Gastroesophageal sphincter (tissue), 4 donors: ENCODE measurements around the gene PLAGL1. TPM values are rescaled to one million over a fixed set of nuclear protein-coding genes. Genes with fewer than 3 reads are reported as not detected.

ENCODE experiments used
- ATAC-seq: fragments of 150-250 bp; one replicate; pipeline ENCODE4 v1.9.1; 2016; ENCODE audit warnings: mild to moderate bottlenecking, moderate library complexity
- H3K27ac ChIP-seq, 4 donors: fragments of 200-600 bp; sonication (generic) in 3 of 4; 1 replicate in 3 of 4; 2 replicates in 1 of 4; pipeline ENCODE4 v1.5.1; 2016 to 2019
- H3K27me3 ChIP-seq: fragments of 200-600 bp; sonication (generic); one replicate; pipeline ENCODE4 v1.5.1; 2019
- H3K36me3 ChIP-seq, 2 donors: fragments of 200-600 bp; sonication (generic); one replicate each; pipeline ENCODE4 v1.5.1; 2019; ENCODE audit warnings: control low read depth in 1 of 2
- H3K4me1 ChIP-seq, 3 donors: fragments of 200-600 bp; sonication (generic); 1 replicate in 2 of 3; 2 replicates in 1 of 3; pipeline ENCODE4 v1.5.1; 2016 to 2019; ENCODE audit warnings: control low read depth in 2 of 3
- H3K4me3 ChIP-seq, 2 donors: fragments of 200-600 bp; sonication (generic); one replicate each; pipeline ENCODE4 v1.5.1; 2019; ENCODE audit warnings: mild to moderate bottlenecking in 1 of 2, moderate library complexity in 1 of 2
- H3K9me3 ChIP-seq, 3 donors: fragments of 200-600 bp; sonication (generic); one replicate each; pipeline ENCODE4 v1.5.1; 2017 to 2019; ENCODE audit warnings: control low read depth in 2 of 3
- EP300 ChIP-seq: sonication (generic); formaldehyde crosslinking; IDR thresholded peaks from one replicate; pipeline ENCODE4 v1.6.1; 2017; ENCODE audit warnings: antibody characterized with exemption, mild to moderate bottlenecking
- POLR2A ChIP-seq, 2 donors: fragments of 450-650 bp; IDR thresholded peaks; one replicate each; pipeline ENCODE4 v1.6.1; 2017; ENCODE audit warnings: antibody characterized with exemption in 2 of 2, mild to moderate bottlenecking in 2 of 2, moderate library complexity in 1 of 2
- POLR2AphosphoS5 ChIP-seq: sonication (generic); formaldehyde crosslinking; IDR thresholded peaks from one replicate; pipeline ENCODE4 v1.6.1; 2017; ENCODE audit warnings: antibody characterized with exemption
- WGBS, 2 donors: methylation state at CpG; one replicate each; pipeline ENCODE4 v1.1.5; 2018; ENCODE audit warnings: low coverage in 1 of 2; 5-methylcytosine and 5-hydroxymethylcytosine counted together
- total RNA-seq, 4 donors: library from RNA; depleted of rRNA; stranded (reverse); fragments of >200 nt; gene quantifications; one replicate each; pipeline ENCODE4 v1.1.0, GENCODE V29; 2016
- TF ChIP-seq, protein P1 (sequence below), 4 experiments: fragments of 200-600 bp in 2 of 4; fragments of 450-650 bp in 2 of 4; sonication (generic) in 1 of 4; IDR thresholded peaks; one replicate each; pipeline ENCODE4 v1.5.1; 2017 to 2019; ENCODE audit warnings: antibody characterized with exemption in 4 of 4, mild to moderate bottlenecking in 2 of 4, moderate library complexity in 2 of 4

The PLAGL1 gene
- total RNA-seq, 4 donors from 2014 or later, result 13.2 to 26.3 (median 17.5) TPM

DNA sequence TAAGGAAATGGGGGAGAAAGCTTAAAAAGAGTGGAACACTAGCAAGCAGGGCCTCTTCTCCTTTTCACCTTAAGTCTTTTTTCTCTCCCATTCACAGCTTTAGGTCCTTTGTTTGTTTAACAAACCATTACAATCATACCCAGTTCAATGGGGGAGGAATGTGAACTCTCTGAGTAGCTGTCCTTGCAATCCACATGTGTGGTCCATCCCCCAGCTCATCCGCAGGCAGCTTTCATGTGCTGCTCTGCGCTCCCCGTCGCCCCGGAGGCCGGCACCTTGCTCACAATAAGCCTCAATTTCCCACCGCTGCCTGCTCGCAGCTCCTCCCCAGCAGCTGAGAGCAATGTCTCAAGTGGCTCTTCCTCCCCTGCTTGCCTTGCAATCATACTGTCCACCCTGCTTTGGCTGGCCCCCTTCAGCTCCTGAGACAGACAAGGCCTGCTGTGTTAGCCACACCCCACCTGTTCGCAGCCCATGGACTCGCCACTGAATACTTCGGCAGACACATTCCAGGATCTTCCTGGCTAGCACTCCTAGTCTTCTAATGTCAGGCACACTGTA, 49.1 kb downstream of the PLAGL1 start:
- Histone ChIP-seq H3K36me3 (peaks cover 0 to 8% of the 10 kb centered on the region in 2 donors), H3K9me3 (no peaks in the 10 kb centered on the region), H3K27ac (no peak overlapping the region), H3K27me3 (no peaks in the 10 kb centered on the region), H3K4me1 (peaks cover 0 to 16% (median 0%) of the 10 kb centered on the region in 3 donors), H3K4me3 (no peak overlapping the region)
- no peak for ATAC-seq
- TF ChIP-seq POLR2AphosphoS5, result no peak
- no peak for TF ChIP-seq POLR2A (IDR thresholded peaks at IDR 0.05)
- TF ChIP-seq, protein P1, sequence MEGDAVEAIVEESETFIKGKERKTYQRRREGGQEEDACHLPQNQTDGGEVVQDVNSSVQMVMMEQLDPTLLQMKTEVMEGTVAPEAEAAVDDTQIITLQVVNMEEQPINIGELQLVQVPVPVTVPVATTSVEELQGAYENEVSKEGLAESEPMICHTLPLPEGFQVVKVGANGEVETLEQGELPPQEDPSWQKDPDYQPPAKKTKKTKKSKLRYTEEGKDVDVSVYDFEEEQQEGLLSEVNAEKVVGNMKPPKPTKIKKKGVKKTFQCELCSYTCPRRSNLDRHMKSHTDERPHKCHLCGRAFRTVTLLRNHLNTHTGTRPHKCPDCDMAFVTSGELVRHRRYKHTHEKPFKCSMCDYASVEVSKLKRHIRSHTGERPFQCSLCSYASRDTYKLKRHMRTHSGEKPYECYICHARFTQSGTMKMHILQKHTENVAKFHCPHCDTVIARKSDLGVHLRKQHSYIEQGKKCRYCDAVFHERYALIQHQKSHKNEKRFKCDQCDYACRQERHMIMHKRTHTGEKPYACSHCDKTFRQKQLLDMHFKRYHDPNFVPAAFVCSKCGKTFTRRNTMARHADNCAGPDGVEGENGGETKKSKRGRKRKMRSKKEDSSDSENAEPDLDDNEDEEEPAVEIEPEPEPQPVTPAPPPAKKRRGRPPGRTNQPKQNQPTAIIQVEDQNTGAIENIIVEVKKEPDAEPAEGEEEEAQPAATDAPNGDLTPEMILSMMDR (IDR thresholded peaks at IDR 0.05), result no peak
- no peak for TF ChIP-seq EP300
- WGBS, 2 donors, result 77 to 79% methylated on average over 4 to 10 of the region's 11 CpGs

DNA sequence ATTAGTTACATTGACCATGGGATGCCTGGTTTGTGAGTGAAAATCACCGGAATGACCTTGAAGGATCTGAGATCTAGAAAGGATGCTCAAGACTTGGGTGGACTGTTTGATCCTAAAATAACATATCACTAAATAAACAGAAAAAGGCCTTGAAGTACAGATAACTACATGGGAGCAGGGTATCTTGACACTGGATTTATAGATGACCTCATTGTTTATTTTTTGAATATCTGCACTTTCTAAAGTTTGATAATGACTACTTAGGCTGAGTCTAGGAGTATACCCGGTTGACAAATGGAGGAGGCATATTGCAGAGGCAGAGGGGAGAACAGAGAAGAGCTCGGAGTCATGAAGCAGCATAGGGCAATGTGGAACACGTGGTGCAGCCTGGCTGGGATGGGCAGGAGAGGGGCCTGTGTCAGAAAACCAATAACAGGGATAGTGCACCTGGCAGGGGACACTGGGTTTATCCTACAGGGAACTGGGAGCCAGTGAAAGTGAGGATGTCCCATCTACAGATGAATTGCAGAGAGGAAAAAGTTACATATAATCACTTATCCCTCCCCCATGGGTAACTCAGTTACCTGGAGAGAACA, 50.3 kb downstream of the PLAGL1 start:
- Histone ChIP-seq H3K36me3 (peaks cover 0 to 8% of the 10 kb centered on the region in 2 donors), H3K27ac (no peak overlapping the region), H3K4me3 (no peak overlapping the region), H3K27me3 (no peaks in the 10 kb centered on the region), H3K9me3 (no peaks in the 10 kb centered on the region), H3K4me1 (peaks cover 0 to 9% (median 0%) of the 10 kb centered on the region in 3 donors)
- WGBS, 2 donors, result 58 to 68% methylated on average over 3 to 4 of the region's 4 CpGs
- ATAC-seq, result no peak
- TF ChIP-seq POLR2AphosphoS5 (no peak), EP300 (no peak), POLR2A (IDR thresholded peaks at IDR 0.05) (no peak)
- TF ChIP-seq, protein P1 (IDR thresholded peaks at IDR 0.05), result no peak

DNA sequence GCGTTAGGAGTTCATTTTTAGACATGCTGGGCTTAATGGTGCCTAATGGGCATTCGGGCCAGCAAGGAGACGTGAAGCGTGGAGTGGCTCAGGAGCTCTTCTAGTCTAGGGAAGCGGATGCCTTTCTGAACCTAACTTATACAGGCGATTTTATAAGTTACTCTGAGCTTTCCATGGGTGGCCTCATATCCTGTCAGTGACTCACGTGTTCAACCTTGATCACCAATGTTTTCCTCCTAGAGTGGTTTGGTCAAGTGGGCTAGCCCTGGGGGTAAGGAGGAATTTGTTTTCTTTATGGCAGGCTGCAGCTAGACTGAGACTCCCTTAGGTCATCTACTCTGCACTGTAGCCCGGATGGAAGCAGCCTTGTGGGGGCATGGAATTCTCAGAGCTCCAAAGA, 52.1 kb downstream of the PLAGL1 start:
- ATAC-seq, result no peak
- no peak for TF ChIP-seq POLR2AphosphoS5
- TF ChIP-seq POLR2A (IDR thresholded peaks at IDR 0.05), result no peak
- no peak for TF ChIP-seq EP300
- TF ChIP-seq, protein P1 (IDR thresholded peaks at IDR 0.05), result no peak

DNA sequence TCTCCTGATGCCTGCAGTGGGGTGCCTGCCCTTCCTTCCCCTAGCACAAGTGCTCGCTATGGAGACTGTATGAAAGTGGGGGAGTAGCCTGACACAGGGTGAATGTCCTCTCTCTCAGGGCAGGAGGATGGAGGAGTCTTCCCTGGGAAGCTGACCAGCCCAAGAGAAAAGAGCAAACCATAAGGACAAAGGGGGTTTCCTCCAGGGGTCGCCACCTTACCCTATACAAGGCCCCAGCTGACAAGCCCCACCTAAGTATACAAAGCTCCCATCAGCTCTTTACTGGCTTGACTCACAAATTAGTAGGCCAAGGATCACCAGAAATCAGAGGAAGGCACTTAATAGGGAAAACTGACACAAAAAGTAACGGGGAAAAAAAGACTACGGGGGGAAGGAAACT, 54.1 kb downstream of the PLAGL1 start:
- Histone ChIP-seq H3K36me3 (peaks cover 0 to 12% of the 10 kb centered on the region in 2 donors), H3K4me3 (no peak overlapping the region), H3K27ac (no peak overlapping the region), H3K27me3 (no peaks in the 10 kb centered on the region), H3K9me3 (no peaks in the 10 kb centered on the region), H3K4me1 (no peaks in the 10 kb centered on the region)
- 77 to 100% methylated on average over 2 to 3 of the region's 4 CpGs for WGBS, 2 donors
- ATAC-seq, result no peak
- TF ChIP-seq, protein P1 (IDR thresholded peaks at IDR 0.05), result no peak
- TF ChIP-seq EP300 (no peak), POLR2AphosphoS5 (no peak), POLR2A (IDR thresholded peaks at IDR 0.05) (no peak)

More for the DNA sequence above, 52.1 kb downstream of the PLAGL1 start:
- 87 to 96% methylated on average over 7 of the region's 8 CpGs for WGBS, 2 donors
- H3K36me3 ChIP-seq, result peaks cover 0 to 8% of the 10 kb centered on the region in 2 donors
- no peak overlapping the region for H3K27ac ChIP-seq
- H3K27me3 ChIP-seq, result no peaks in the 10 kb centered on the region
- H3K4me3 ChIP-seq, result no peak overlapping the region
- H3K4me1 ChIP-seq, result no peaks in the 10 kb centered on the region
- H3K9me3 ChIP-seq, result no peaks in the 10 kb centered on the region
